AG04449 (cell line): ENCODE measurements around the gene VAV2.
"Not testable (repeated sequence)": the region's sequence is repeated elsewhere in the genome, so short reads cannot be mapped to it uniquely, and the experiment has no call there.

Source experiments
- CTCF ChIA-PET: fragments of 350-600 bp; formaldehyde crosslinking; extraction: SDS; loops from one replicate; lab custom pipeline; 2021; ENCODE audit warnings: antibody characterized with exemption; lab: Yijun Ruan, JAX
- POLR2A ChIA-PET: fragments of 400-600, 350-600 bp; formaldehyde crosslinking; extraction: SDS; loops from one replicate; lab custom pipeline; 2020; ENCODE audit warnings: antibody characterized with exemption, inconsistent platforms; lab: Yijun Ruan, JAX
- DNase-seq: peaks from one replicate; pipeline ENCODE4 v3.0.0-alpha.2; 2010; ENCODE audit warnings: low read depth, low spot score
- H3K4me3 ChIP-seq: 2 replicates; pipeline ENCODE4 v1.5.1; 2011; ENCODE audit warnings: low read depth, mild to moderate bottlenecking, control low read depth, low read length
- CTCF ChIP-seq: IDR thresholded peaks from one replicate; pipeline ENCODE4 v1.5.1; 2011; ENCODE audit warnings: mild to moderate bottlenecking, moderate library complexity, low read length, control low read depth, inconsistent platforms; ENCODE audit not compliant: insufficient read depth; ENCODE audit errors: missing control alignments

VAV2 gene

GRCh38 chr9:133758228-133758627 lies 233.9 kb downstream of the VAV2 start:
- no peak for TF ChIP-seq CTCF
- ChIA-PET POLR2A (no interaction called here), CTCF (interaction anchor here (0.9 to 1.1 kb wide), 3 partner anchors 16 to 237 kb away, joined by 3 read pairs; no protein-coding TSS in a partner anchor)
- no peak overlapping the region for H3K4me3 ChIP-seq
- DNase-seq, result no peak

- H3K4me3 ChIP-seq, result no peak overlapping the region
- ChIA-PET POLR2A (no interaction called here), CTCF (interaction anchor here (1.0 kb wide), 1 partner anchor 27 kb away, joined by 3 read pairs; no protein-coding TSS in a partner anchor)
- no peak for DNase-seq
- no peak for TF ChIP-seq CTCF
Observed at GRCh38 chr9:133754688-133755227, 237.4 kb downstream of the VAV2 start.

GRCh38 chr9:133754187-133754586 lies 237.9 kb downstream of the VAV2 start:
- TF ChIP-seq CTCF, result no peak
- H3K4me3 ChIP-seq, result no peak overlapping the region
- ChIA-PET POLR2A (no interaction called here), CTCF (interaction anchor here (1.0 kb wide), 1 partner anchor 28 kb away, joined by 3 read pairs; no protein-coding TSS in a partner anchor)
- DNase-seq, result no peak

GRCh38 chr9:133752739-133753446 lies 239.2 kb downstream of the VAV2 start:
- no peak for DNase-seq
- no peak overlapping the region for H3K4me3 ChIP-seq
- ChIA-PET CTCF (interaction anchor here (2.5 kb wide), 1 partner anchor 10 kb away, joined by 16 read pairs; no protein-coding TSS in a partner anchor), POLR2A (no interaction called here)
- TF ChIP-seq CTCF, result no peak

GRCh38 chr9:133750982-133751649 lies 241.0 kb downstream of the VAV2 start:
- no peak overlapping the region for H3K4me3 ChIP-seq
- no peak for DNase-seq
- POLR2A ChIA-PET, result no interaction called here
- no peak for TF ChIP-seq CTCF
- CTCF ChIA-PET, result interaction anchor here (1.0 to 2.5 kb wide), 3 partner anchors 8 to 16 kb away, joined by 3 to 16 read pairs (median 16); no protein-coding TSS in a partner anchor

GRCh38 chr9:133747309-133747708 lies 244.8 kb downstream of the VAV2 start:
- POLR2A ChIA-PET, result no interaction called here
- H3K4me3 ChIP-seq, result no peak overlapping the region
- no peak for DNase-seq
- no peak for TF ChIP-seq CTCF
- CTCF ChIA-PET, result interaction anchor here (1.3 kb wide), 1 partner anchor 246 kb away, joined by 3 read pairs; no protein-coding TSS in a partner anchor

- POLR2A ChIA-PET, H3K4me3 ChIP-seq, DNase-seq, CTCF ChIA-PET: not testable (repeated sequence)
Observed at GRCh38 chr9:133744528-133744927, 247.6 kb downstream of the VAV2 start.
